Middle frontal gyrus (tissue), 1 donor: ENCODE results near the gene GRIK3.

ENCODE experiments used
- DNase-seq: peaks from one replicate; pipeline ENCODE4 v3.0.0-alpha.2; 2015; ENCODE audit warnings: low spot score; ENCODE audit errors: extremely low spot score

Gene GRIK3

DNA sequence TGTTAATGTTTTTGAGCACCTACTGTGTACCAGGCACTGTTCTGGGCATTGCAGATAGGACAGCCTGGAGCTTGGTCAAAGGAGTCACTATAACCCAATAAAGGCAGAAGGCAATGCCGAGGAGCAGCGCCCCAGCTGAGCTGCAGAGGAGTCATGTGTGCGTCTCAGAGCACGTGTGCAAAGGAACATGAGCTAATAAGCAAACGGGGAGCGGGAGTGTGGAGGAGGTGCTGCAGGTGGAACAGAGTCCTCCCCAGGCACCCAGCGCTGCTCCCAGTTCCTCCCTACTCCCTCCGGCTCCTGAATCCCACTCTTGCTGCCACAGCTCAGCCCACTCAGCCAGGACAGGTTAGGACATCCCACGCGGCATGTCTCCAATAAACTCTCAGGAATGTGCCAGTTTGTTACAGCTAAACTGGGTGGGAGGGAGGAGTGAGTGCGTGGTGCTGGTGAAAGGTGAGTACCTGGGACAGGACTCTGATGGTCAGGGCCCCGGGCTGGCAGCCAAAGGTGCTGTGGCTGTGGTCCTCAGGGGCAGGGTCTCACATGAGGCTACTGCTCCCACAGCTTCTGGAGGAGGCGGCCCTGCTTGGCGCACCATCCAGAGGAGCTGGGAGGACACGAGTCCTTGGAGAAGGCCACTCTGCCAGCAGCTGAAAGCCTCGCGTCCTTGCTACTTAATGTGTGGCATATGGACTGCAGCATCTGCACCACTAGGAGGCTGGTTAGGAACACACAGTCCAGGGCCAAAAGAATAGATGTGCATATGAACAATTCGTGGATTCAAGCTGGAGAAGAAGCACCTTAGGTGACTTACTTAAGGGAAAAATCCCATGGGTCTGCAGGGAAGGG, 52.3 kb downstream of the GRIK3 start:
- DNase-seq = no peak

DNA sequence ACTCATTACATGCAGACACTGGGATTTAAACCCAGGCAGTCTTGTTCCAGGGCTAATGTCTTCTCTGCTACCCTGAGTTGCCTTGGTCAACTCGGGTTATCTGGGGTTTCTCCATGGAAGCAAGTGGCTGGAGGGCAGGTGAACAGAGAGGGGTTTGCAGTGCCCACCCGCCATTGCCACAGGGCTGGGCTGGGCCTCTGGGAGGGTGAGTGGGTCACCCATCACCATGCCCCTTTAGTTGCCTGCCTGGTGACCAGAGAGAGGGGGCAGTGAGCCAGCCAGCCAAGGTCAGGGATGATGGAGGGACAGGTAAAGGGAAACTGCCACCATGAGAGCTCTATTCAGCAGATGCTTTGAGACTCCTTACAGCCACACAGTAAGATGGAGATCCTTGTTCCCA, 53.2 kb downstream of the GRIK3 start:
- DNase-seq = no peak

DNA sequence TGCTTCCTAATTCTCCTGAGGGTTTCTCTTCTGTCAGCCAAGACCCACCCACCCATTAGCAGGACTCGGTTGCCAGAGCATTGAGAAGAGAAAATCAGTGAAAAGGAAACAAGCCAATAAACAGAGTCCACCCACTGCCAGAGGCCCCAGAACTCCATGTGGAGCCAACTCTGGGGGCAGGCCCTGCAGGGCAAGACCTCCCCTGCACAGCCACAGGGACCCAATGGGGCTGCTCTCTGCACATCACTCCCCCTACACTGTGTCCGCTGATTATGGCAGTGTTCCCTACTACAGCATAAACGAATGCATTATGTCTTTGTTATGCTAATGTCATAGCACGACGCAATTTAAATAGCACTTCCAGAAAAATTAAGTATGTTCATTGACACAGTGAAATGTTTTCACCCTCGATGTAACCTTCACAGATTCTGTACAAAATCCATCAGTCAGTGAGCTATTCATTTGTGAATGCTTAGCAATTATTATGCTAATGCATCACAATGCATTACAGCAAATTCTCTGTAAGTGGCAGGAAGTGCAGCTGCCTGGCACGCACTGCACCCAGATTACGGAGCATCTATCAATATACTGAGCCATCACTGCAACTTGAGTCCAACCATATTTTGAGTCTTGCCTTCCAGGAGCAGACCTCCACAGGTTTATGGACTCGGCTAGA, 56.4 kb downstream of the GRIK3 start:
- DNase-seq = no peak

DNA sequence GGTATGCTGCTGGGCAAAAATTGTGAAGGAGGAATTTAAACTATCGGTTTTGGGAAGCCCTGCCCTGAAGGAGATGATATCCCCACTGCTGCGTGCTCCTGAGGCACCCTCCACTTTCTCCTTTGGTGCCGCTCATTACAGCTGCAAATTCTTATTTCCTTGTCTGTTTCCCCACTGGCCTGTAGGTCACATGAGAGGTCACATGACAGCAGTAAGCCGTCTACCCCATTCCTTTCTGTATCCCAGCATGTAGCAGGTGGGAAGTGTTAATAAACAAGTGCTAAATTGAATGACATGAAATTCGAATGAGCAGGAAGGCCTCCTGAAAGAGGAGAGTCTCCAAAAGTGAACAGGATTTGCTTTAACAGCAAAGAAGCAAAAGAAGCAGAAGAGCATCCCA, 58.7 kb downstream of the GRIK3 start:
- DNase-seq = no peak

DNA sequence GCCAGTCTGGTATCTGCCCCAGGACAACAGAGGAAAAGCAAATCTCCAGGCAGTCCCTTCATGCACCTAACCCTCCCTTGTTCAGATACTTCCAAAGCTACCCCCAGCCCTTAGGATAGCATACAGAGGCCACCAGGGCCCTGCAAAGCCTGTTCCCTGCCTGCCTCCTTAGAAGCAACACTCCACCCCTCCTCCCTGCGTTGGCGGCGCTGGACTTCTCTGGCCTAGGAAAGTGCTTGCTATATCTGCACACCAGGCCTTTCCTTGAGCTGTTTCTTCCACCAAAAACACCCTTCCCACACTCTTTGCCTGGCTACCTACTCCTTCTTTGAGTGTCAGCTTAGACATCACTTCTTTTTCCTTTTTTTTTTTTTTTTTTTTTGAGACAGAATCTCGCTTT, 61.3 kb downstream of the GRIK3 start:
- no peak for DNase-seq

DNA sequence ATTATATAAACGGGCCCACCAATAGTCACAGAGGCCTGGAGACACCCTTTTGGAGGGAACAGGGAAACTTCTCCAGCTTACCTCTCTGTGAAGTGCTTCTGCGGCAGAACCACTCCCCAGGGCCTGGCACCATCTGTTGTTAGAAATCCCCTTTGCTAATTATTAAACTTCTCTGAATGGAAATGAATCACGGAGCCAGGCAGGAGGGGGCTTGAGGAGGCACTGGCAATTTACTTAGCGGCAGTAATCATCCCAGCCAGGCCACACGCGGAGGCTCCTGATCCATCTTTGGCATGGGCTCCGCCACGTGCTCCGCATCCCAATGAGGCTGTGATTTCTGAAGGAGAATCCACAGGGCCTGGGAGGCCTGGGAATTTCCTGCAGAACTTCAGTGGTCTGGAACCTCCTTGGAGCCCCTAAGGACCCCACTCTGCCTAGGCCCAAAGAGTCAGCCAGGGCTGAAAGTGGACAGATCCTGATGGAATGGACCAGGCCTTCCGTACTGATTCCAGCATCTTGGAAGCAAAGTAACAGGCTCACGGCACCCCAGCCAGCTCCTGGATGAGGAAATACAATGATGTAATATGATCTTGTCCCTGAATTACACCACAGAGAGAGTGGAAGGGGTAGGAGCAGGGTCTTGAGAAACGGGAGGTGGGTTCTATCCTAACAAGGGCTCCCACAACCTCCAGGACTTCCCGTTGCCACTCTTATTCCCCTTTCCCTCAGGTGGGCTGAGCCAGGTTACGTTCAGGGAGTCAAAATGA, 62.3 kb downstream of the GRIK3 start:
- DNase-seq = no peak

DNA sequence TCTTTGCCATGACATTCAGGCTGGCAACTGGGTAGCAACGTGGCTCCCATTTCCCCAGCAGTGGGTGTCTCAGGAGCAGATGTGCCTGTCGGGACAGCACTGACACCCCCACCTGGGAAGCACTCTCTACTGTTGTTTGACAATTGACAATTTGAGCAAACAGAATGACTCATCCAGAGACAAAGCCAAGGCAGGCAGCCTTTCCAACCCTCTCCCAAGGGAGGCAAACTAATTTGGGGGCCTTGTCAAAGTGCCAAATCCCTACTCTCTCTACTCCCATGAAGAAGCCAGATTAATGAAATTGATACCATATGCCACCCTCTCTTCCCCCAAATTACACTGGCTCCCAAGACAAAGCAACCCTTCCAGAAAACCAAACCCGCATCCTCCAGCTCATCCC, 65.6 kb downstream of the GRIK3 start:
- DNase-seq = no peak

DNA sequence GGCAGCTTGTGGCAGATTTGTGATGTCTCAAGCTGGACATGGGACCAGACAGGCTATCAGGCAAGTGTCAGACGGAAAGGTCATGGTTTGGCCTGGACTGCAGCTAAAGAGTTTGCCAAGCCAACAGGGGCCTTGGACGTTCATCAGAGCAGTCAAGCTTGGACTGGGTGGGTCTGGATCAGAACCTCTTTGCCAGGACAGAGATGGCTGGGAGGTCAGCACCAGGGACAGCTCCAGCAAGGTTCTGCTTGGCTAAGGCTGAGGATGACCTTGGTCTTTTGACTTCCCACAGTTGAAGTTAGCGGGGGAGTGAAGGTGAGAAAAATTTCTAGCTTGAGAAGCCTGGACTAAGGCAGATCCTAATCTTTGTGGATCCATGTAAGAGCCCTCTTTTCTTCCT, 68.1 kb downstream of the GRIK3 start:
- no peak for DNase-seq

DNA sequence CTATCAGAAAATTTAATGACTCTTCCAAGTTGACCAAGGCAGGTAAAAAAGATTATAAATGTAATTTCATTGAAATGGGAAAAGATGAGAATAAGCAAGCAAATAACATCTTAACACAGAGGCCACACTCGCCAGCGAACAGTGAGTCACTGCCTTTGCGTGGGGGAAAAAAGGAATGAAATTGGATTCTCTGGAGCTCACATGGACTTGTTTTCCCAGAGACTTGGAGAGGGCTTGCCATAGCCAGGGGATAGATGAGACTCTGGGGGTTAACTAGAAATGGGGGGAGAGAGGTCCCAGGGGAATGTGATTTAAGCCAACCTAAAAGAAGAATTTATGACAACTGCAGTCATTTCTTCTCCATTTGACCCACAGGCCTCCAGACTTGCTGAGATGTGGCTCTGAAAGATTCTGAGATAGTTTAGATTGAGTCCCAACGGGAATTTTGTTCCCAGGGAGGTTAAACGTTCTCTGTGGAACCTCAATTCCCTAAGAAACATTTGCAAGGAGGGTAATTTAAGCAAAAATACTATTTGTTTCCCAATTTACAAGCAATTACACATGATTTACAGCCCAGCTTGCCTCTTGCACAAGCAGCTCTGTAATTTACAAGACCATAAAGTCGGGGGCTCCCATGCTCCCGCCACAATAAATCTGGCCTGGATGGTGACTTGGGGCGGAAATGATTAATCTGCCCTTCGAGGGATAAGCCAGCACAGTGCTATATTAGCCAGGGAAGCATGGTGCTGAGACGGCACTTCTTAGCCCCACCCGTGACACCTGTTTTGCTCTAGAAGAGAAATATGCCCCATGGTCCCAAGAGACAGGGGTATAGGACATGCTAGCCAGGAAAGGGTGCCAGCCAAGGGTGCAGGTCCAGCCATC, 68.8 kb downstream of the GRIK3 start:
- no peak for DNase-seq

DNA sequence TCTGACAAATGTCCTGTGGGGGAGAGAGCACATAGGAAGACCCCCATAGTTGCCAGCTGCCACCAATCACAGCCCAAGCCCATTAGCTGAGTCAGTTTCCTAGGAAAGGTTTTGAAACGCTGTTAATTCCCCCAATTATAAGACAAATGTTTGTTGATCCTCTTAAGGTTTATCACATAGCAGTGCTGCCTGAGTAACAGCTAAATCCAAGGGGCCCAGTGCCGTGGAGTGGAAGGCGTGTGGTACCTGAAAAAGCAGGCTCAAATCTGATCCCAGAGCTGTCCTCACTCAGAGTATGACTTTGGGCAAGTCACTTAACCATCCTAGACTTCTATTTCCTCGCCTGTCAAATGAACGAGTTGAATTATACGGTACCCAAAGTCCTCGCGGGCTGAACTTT, 69.5 kb downstream of the GRIK3 start:
- no peak for DNase-seq

DNA sequence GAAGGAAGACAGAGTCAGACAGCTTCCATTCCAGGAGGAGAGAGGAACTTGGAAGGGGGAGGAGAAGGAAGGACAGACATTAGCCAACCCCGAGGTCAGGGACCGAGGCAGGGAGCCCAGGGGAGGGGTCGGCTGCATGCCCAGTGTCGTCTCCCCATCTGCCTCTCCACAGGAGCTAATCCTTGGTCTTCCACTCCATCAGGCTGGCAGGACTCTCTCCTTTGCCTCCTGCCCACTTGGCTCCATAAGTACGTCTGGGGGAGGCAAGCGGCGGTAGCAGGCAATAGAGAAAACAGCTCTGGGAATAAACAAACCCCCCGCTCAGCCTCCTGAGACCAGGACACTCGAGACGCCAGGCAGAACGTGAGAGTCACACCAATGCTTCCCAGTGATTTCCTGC, 71.3 kb downstream of the GRIK3 start:
- no peak for DNase-seq

DNA sequence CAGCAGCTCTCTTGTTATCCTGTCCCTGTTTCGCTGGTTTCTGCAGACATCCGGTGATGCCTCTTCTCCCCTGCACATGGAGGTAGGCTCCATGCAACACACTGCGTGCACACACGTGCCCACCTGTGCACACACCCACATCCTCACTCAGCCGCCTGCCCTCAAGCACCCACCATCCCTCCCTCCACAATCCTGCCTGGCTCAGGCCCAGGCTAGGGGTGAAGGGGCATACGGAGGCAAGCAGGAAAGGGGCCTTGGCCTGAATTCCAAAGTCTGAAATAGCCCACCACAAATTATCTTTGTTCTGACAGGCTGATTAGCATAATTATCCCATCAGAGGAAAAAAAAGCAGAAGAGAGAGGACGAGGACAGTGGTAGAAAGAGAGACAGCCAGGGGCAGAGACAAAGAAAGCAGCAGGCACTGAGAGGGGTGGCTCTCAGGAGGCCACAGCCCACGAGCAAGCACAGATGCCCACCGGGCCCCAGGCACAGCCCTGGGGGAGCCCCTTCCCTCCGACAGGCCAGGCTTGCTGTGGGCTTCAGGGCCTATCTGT, 73.2 kb downstream of the GRIK3 start:
- no peak for DNase-seq

DNA sequence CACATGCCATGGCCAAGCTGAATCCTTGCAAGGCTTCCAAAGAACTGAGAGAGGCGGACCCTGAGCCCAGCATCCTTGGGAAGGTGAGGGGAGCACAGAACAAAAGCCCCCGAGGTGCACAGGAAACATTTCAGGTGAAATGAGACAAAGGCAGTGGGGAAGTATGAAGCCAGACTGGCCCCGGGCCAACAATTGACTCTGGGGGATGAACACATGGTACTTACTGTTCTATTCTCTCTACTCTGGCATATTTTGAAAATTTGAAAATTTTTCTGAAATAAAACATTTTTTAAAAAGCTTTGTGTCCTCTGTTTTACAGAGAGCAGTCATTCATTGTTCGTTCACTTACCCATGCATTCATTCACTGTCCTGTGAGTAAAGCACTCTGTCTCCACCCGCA, 77.7 kb downstream of the GRIK3 start:
- no peak for DNase-seq

DNA sequence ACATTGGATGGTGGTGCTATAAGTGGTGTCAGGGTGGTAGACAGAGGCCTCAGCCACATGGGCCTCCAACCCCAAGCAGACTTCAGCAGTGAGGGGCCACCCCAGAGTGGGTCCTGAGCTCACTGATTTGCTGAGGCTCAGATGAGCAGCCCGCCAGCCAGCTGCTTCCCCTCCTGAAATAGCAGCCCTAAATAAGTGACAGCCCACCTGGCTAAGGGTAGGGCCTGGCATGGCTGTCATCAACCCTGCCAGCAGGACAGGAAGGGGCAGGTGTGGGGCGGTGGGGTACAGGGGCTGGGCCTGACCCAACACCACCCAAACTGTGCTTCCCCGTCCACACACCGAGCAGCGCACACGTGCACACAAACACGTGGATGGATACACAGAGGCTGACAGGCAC, 79.3 kb downstream of the GRIK3 start:
- no peak for DNase-seq

DNA sequence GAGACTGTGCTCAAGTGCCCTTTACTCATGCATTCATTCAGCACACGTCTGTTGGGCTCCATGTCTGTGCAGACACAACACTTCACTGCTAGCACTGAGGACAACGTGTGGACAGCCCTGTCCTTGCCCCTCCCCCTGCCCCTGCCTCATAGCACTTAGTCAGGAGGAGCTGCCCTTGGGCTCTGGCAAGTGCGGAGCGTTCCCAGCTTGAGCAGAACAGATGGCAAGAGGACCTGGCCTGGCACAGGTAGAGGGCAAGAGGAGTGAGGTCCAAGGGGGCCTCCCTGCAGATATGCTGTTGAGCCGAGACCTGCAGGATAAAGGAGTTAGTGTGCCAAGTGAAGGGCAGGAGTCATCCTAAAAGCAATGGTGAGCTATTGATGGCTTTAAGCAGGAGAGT, 81.3 kb downstream of the GRIK3 start:
- DNase-seq = no peak

DNA sequence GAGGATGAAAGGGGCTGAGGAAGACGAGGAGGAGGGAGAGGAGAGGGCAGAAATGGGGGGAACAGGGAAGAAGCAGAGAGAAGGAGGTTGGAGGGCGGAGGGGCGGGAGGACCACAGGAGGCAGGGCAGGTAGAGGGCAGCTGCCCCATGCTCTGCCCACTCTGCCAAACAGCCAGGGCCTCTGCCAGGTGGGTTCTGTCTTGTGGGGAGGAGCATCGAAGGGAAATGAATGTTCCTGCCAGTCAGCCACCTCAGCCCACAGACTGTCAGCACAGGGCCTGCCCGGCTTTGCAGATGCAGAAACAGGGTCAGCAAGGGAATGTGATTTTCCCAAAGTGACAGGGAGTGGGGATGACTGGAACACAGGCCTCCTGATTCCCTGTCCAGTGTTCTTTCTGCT, 82.6 kb downstream of the GRIK3 start:
- DNase-seq = no peak

DNA sequence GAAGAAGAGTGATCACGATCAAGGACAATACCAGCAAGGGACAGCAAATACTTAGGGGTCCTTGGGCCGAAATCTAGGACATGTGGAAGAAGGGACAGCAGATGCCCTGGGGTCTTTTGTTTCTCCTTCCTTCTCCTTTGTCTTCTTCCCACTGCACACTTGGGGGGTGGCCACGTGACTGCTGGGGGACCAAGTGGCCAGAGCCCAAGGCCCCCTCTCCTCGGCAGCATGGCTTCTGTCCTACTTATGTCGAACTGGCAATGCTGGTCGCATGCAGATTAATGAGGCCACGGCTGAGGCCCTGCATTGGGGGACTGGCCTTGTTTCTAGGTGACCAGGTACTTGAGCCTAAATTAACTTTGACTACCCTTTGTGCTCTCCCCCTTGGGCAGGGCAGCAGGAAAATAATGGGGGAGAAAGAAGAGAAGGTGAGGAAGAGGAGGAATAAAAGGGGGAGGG, 83.0 kb downstream of the GRIK3 start:
- DNase-seq = no peak

DNA sequence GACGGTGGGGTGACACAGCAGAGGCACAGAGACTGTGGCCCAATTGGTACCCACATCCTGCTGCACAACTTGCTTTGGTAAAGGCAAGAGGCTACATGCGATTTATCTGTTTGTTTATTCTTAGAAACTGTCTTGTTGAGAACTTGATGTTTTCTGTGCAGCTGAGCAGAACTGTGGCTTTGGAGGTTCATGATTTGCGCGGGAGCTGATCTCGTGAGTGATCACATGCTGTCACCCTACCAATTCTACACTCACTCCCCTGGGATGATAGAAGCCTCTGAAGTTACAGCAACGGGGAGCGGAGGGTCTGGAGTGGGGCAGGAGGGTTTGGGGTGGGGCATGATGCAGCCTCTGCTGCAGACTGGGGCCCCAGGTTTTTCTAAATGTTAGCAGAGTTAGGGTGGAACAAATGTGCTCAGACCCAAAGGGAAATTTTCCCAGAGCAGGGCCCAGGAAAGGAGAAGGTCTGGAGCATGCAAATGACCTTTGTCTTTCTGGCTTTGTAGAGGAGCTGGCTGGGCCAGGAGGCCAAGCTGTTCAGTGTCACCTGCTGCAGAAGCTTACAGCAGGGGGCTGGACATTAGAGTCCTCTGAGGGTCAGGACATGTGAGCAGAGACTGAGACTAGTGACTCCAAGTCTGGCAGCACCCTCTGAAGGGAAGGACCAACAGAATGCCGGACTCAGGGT, 83.6 kb downstream of the GRIK3 start:
- no peak for DNase-seq

DNA sequence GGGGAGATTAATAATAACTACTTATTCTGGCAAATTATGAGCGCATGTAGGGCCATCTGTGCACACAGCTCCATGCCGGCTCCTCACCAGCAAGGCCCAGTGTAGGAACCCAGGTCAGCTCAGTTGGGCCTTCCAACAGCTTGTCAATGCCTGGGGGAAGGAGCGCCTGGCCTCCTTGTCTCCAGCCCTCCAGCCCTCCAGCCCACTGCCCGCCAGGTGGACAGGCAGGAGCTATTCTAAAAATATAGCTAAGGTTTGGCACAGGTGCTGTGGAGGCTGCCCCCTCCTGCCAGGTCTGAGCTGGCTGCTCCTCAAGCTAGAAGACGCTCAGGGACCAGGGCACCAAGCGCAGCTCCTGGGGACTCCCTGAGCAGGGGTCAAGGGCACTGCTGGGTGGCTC, 85.7 kb downstream of the GRIK3 start:
- DNase-seq = no peak

DNA sequence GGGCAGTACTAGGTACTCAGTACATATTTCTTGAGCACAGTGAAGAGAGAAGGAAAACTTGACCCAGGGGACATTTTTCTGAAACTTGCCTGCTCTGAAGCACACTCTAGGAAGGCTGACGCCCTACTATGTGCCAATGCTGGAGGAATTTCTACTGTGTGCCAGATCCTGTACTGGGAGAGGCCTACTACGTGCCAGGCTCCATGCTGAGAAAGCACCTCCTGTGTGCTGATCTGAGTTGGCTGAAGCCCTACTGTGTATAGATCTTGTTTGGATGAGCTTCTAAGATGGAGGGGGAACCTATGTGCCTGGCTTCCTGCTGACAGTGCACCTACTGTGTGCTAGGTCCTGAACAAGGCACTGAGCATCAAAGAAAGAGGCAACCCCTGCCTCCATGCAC, 86.2 kb downstream of the GRIK3 start:
- no peak for DNase-seq
